Left ventricle myocardium inferior (tissue), 1 donor: ENCODE results near the gene EPB41. TPM values are rescaled to one million over a fixed set of nuclear protein-coding genes. Genes with fewer than 3 reads are reported as not detected.
"Not testable (repeated sequence)": the region's sequence is repeated elsewhere in the genome, so short reads cannot be mapped to it uniquely, and the experiment has no call there.

Source experiments
- DNase-seq: peaks from one replicate; pipeline ENCODE4 v3.0.0-alpha.2; 2020
- H3K27ac ChIP-seq: fragments of 200-600 bp; replicated peaks from 2 replicates; pipeline ENCODE4 v1.8.0; 2021
- H3K27me3 ChIP-seq: fragments of 200-600 bp; 2 replicates; pipeline ENCODE4 v1.8.0; 2021; ENCODE audit warnings: low read depth
- H3K36me3 ChIP-seq: fragments of 200-600 bp; 2 replicates; pipeline ENCODE4 v1.8.0; 2021
- H3K4me1 ChIP-seq: fragments of 200-600 bp; 2 replicates; pipeline ENCODE4 v1.8.0; 2021
- H3K4me3 ChIP-seq: fragments of 200-600 bp; 2 replicates; pipeline ENCODE4 v1.8.0; 2021; ENCODE audit warnings: mild to moderate bottlenecking, moderate library complexity
- H3K9me3 ChIP-seq: fragments of 200-600 bp; replicated peaks from 2 replicates; pipeline ENCODE4 v1.8.0; 2021
- CTCF ChIP-seq: fragments of 200-600 bp; IDR thresholded peaks from 2 replicates; pipeline ENCODE4 v1.8.0; 2021; ENCODE audit warnings: antibody characterized with exemption, mild to moderate bottlenecking, borderline replicate concordance
- intact Hi-C: fragments of 100-400 bp; cut with micrococcal nuclease; formaldehyde crosslinking; loops from one replicate; pipeline ENCODE4 v1.11.0; 2022
- total RNA-seq: library from RNA; stranded (reverse); fragmentation: NEBNext Ultra II Directional; extraction: Animal tissue kit (Norgen Biotek cat#: 25700); gene quantifications from one replicate; pipeline ENCODE4 v1.2.1, GENCODE V29; 2021
- donor health status: DM: no; HTN: yes; CAD: no; lungs with severe emphysema.

EPB41 gene
- total RNA-seq, 1 donor from 2014 or later, result 23.4 TPM

GRCh38 chr1:29142714-29143113 is 228.3 kb downstream of the EPB41 start:
- Histone ChIP-seq H3K4me3 (no peak overlapping the region), H3K27ac (no peak overlapping the region), H3K9me3 (no peaks in the 10 kb centered on the region), H3K4me1 (peaks cover 7% of the 10 kb centered on the region), H3K27me3 (no peaks in the 10 kb centered on the region), H3K36me3 (peaks cover 40% of the 10 kb centered on the region)
- TF ChIP-seq CTCF, result no peak
- DNase-seq, result no peak
- intact Hi-C loops, result no loop called here

- Histone ChIP-seq H3K27ac (no peak overlapping the region), H3K27me3 (no peaks in the 10 kb centered on the region), H3K4me3 (no peak overlapping the region), H3K9me3 (no peaks in the 10 kb centered on the region), H3K4me1 (peaks cover 7% of the 10 kb centered on the region), H3K36me3 (peaks cover 55% of the 10 kb centered on the region)
- no peak for DNase-seq
- intact Hi-C loops, result no loop called here
- TF ChIP-seq CTCF, result no peak
Measured at GRCh38 chr1:29144178-29144577, 229.8 kb downstream of the EPB41 start.

GRCh38 chr1:29145739-29146437 is 231.5 kb downstream of the EPB41 start:
- Histone ChIP-seq H3K27ac (no peak overlapping the region), H3K27me3 (no peaks in the 10 kb centered on the region), H3K36me3 (peaks cover 72% of the 10 kb centered on the region), H3K9me3 (no peaks in the 10 kb centered on the region), H3K4me3 (no peak overlapping the region), H3K4me1 (peaks cover 7% of the 10 kb centered on the region)
- no peak for DNase-seq
- no peak for TF ChIP-seq CTCF
- intact Hi-C loops, result no loop called here

- H3K36me3 ChIP-seq, result peaks cover 92% of the 10 kb centered on the region
- H3K4me1 ChIP-seq, result peaks cover 7% of the 10 kb centered on the region
- H3K27ac ChIP-seq, result no peak overlapping the region
- no peak for TF ChIP-seq CTCF
- H3K4me3 ChIP-seq, result no peak overlapping the region
- no peaks in the 10 kb centered on the region for H3K27me3 ChIP-seq
- intact Hi-C loops, result no loop called here
- no peak for DNase-seq
- no peaks in the 10 kb centered on the region for H3K9me3 ChIP-seq
Measured at GRCh38 chr1:29148656-29149491, 234.5 kb downstream of the EPB41 start.

- intact Hi-C loops, result not testable (repeated sequence)
Measured at GRCh38 chr1:29150346-29150745, 236.0 kb downstream of the EPB41 start.

More at GRCh38 chr1:29150346-29150745, 236.0 kb downstream of the EPB41 start:
- not testable (repeated sequence) for DNase-seq, H3K27me3 ChIP-seq, H3K9me3 ChIP-seq, H3K27ac ChIP-seq, H3K4me3 ChIP-seq
- peaks cover 98% of the 10 kb centered on the region for H3K36me3 ChIP-seq
- peaks cover 11% of the 10 kb centered on the region for H3K4me1 ChIP-seq
